Keratinocyte (primary cell): Measurements from ENCODE around the gene NRROS. TPM values are rescaled to one million over a fixed set of nuclear protein-coding genes. Genes with fewer than 3 reads are reported as not detected.

Experiments used
- DNase-seq: peaks from one replicate; pipeline ENCODE4 v3.0.0-alpha.2; 2011; ENCODE audit warnings: low read depth, missing footprints, low spot score
- FAIRE-seq: peaks from 2 replicates; lab custom pipeline; 2011; peaks lifted over from hg19 to GRCh38; lab: Jason Lieb, UNC
- H2AFZ ChIP-seq: 2 replicates; pipeline ENCODE4 v1.6.0; 2012; ENCODE audit warnings: low read length, control low read depth, inconsistent platforms; ENCODE audit not compliant: control insufficient read depth
- H3K27ac ChIP-seq: 2 replicates; pipeline ENCODE4 v1.5.1; 2011; ENCODE audit warnings: low read length; ENCODE audit not compliant: control insufficient read depth, insufficient read depth
- H3K27me3 ChIP-seq: 3 replicates; pipeline ENCODE4 v1.6.0; 2011; ENCODE audit warnings: low read length; ENCODE audit not compliant: control insufficient read depth, insufficient read depth; ENCODE audit errors: extremely low read depth
- H3K36me3 ChIP-seq, 2 experiments: 2 replicates in 1 of 2; 3 replicates in 1 of 2; pipeline ENCODE4 v1.5.1; 2011; ENCODE audit warnings: low read length in 2 of 2, mild to moderate bottlenecking in 1 of 2; ENCODE audit not compliant: control insufficient read depth in 2 of 2, insufficient read depth in 2 of 2; ENCODE audit errors: extremely low read depth in 1 of 2
- H3K4me1 ChIP-seq: 3 replicates; pipeline ENCODE4 v1.5.1; 2011; ENCODE audit warnings: low read length; ENCODE audit not compliant: control insufficient read depth, insufficient read depth; ENCODE audit errors: extremely low read depth
- H3K4me2 ChIP-seq: 3 replicates; pipeline ENCODE4 v1.6.0; 2011; ENCODE audit warnings: low read depth, low read length; ENCODE audit not compliant: control insufficient read depth, insufficient read depth; ENCODE audit errors: extremely low read depth
- H3K4me3 ChIP-seq, 3 experiments: fragments of 200-600 bp in 1 of 3; sonication (generic) in 1 of 3; 2 replicates in 2 of 3; 3 replicates in 1 of 3; pipeline ENCODE4 v1.5.1; 2011 to 2016; ENCODE audit warnings: low read length in 3 of 3, mild to moderate bottlenecking in 3 of 3, control low read depth in 2 of 3, inconsistent platforms in 1 of 3, low read depth in 1 of 3, mixed read lengths in 1 of 3, mixed run types in 1 of 3, moderate library complexity in 1 of 3; ENCODE audit not compliant: control insufficient read depth in 2 of 3, insufficient read depth in 2 of 3; ENCODE audit errors: extremely low read depth in 1 of 3
- H3K79me2 ChIP-seq: 2 replicates; pipeline ENCODE4 v1.6.0; 2012; ENCODE audit warnings: low read length; ENCODE audit not compliant: control insufficient read depth, insufficient read depth
- H3K9ac ChIP-seq: 3 replicates; pipeline ENCODE4 v1.6.0; 2011; ENCODE audit warnings: low read length; ENCODE audit not compliant: control insufficient read depth, insufficient read depth; ENCODE audit errors: extremely low read depth
- H3K9me1 ChIP-seq: 3 replicates; pipeline ENCODE4 v1.6.0; 2011; ENCODE audit warnings: low read length; ENCODE audit not compliant: control insufficient read depth, insufficient read depth; ENCODE audit errors: extremely low read depth
- H3K9me3 ChIP-seq: 2 replicates; pipeline ENCODE4 v1.5.1; 2012; ENCODE audit warnings: low read depth, low read length; ENCODE audit not compliant: control insufficient read depth
- H4K20me1 ChIP-seq: 3 replicates; pipeline ENCODE4 v1.6.0; 2011; ENCODE audit warnings: low read length; ENCODE audit not compliant: control insufficient read depth, insufficient read depth; ENCODE audit errors: extremely low read depth
- CTCF ChIP-seq, 3 experiments: IDR thresholded peaks in 1 of 3; conservative IDR thresholded peaks in 1 of 3; optimal IDR thresholded peaks in 1 of 3; 2 replicates in 2 of 3; 3 replicates in 1 of 3; pipeline versions ENCODE3 to v1.5.1; 2011; ENCODE audit warnings: low read length in 3 of 3, mild to moderate bottlenecking in 3 of 3, moderate library complexity in 2 of 3, control low read depth in 1 of 3, inconsistent platforms in 1 of 3; ENCODE audit not compliant: insufficient read depth in 2 of 3; ENCODE audit errors: extremely low read depth in 1 of 3
- EZH2 ChIP-seq: IDR thresholded peaks from one replicate; pipeline ENCODE4 v1.6.1; 2012; ENCODE audit warnings: inconsistent platforms, mild to moderate bottlenecking, low read length, moderate library complexity
- dilution Hi-C: fragments of 300-500 bp; cut with MboI; formaldehyde crosslinking; loops from one replicate; pipeline ENCODE4 v1.7.0; 2020; ENCODE audit warnings: low sequenced_read_pairs; ENCODE audit not compliant: extremely low pct_ligation_motif_present
- polyA plus RNA-seq, 5 experiments: library from polyadenylated mRNA; depleted of rRNA in 3 of 5; stranded (reverse) in 3 of 5; stranded (forward) in 1 of 5; unstranded in 1 of 5; fragments of >200 nt; gene quantifications; 1 replicate in 1 of 5; 2 replicates in 3 of 5; 3 replicates in 1 of 5; pipeline versions ENCODE4 v1.2.1 to v1.2.3, GENCODE V29; 2011 to 2012; ENCODE audit warnings: missing spikeins in 2 of 5, low read depth in 1 of 5, low replicate concordance in 1 of 5

Gene NRROS
- polyA plus RNA-seq, 1 donor (not counting 4 experiments of a cell fraction or from before 2014, with no cell fraction given), result 0.03 TPM

- no peak overlapping the region for H3K4me2 ChIP-seq
- no peak for TF ChIP-seq EZH2
- no peak for TF ChIP-seq CTCF (optimal IDR thresholded peaks at IDR 0.05 in 1 of 3, IDR thresholded peaks at IDR 0.05 in 1 of 3, conservative IDR thresholded peaks at IDR 0.05 in 1 of 3; ENCODE audit: extremely low read depth in 1 of 3, insufficient read depth in 2 of 3, low read length in 3 of 3)
- H3K4me3 ChIP-seq, result no peak overlapping the region
- DNase-seq, result no peak
- no peaks in the 10 kb centered on the region for H3K9me3 ChIP-seq
- H3K79me2 ChIP-seq, result no peaks in the 10 kb centered on the region
- no peak for FAIRE-seq
- dilution Hi-C loops, result no loop called here
- no peak overlapping the region for H2AFZ ChIP-seq
- no peaks in the 10 kb centered on the region for H3K36me3 ChIP-seq
- no peaks in the 10 kb centered on the region for H3K9me1 ChIP-seq
- no peak overlapping the region for H3K27ac ChIP-seq
- no peaks in the 10 kb centered on the region for H3K4me1 ChIP-seq
- H3K27me3 ChIP-seq, result peaks cover 22% of the 10 kb centered on the region
- H3K9ac ChIP-seq, result no peak overlapping the region
- H4K20me1 ChIP-seq, result no peaks in the 10 kb centered on the region
These were observed 5.6 kb downstream of the NRROS start for GRCh38 chr3:196645096-196645495.

GRCh38 chr3:196645897-196646665, 6.6 kb downstream of the NRROS start:
- Histone ChIP-seq H2AFZ (no peak overlapping the region), H3K4me1 (peaks cover 5% of the 10 kb centered on the region), H3K79me2 (no peaks in the 10 kb centered on the region), H3K36me3 (no peaks in the 10 kb centered on the region), H3K9me1 (no peaks in the 10 kb centered on the region), H3K27ac (no peak overlapping the region), H3K27me3 (peaks cover 16% of the 10 kb centered on the region), H3K4me3 (no peak overlapping the region), H4K20me1 (no peaks in the 10 kb centered on the region), H3K9ac (no peak overlapping the region), H3K4me2 (no peak overlapping the region), H3K9me3 (no peaks in the 10 kb centered on the region)
- no peak for TF ChIP-seq CTCF (optimal IDR thresholded peaks at IDR 0.05 in 1 of 3, IDR thresholded peaks at IDR 0.05 in 1 of 3, conservative IDR thresholded peaks at IDR 0.05 in 1 of 3; ENCODE audit: extremely low read depth in 1 of 3, insufficient read depth in 2 of 3, low read length in 3 of 3)
- no peak for TF ChIP-seq EZH2
- FAIRE-seq (no peak), DNase-seq (no peak)
- dilution Hi-C loops, result no loop called here
